Neural progenitor cell (in vitro differentiated cells): ENCODE measurements around the gene SSBP3. TPM values are rescaled to one million over a fixed set of nuclear protein-coding genes. Genes with fewer than 3 reads are reported as not detected.

Experiments
- DNase-seq: peaks from one replicate; pipeline ENCODE4 v3.0.0-alpha.2; 2016; ENCODE audit warnings: low spot score
- H2AFZ ChIP-seq: fragments of 200-600 bp; sonication (generic); replicated peaks from 2 replicates; pipeline ENCODE4 v1.6.1; 2016; ENCODE audit warnings: antibody characterized with exemption
- H3F3A ChIP-seq: fragments of 200-600 bp; sonication (generic); 2 replicates; pipeline ENCODE4 v1.6.1; 2016; ENCODE audit warnings: antibody characterized with exemption, low read depth
- H3K27ac ChIP-seq: fragments of 200-600 bp; sonication (generic); 2 replicates; pipeline ENCODE4 v1.5.1; 2016; ENCODE audit warnings: mild to moderate bottlenecking
- H3K27me3 ChIP-seq: fragments of 200-600 bp; sonication (generic); 2 replicates; pipeline ENCODE4 v1.6.1; 2016; ENCODE audit warnings: mild to moderate bottlenecking, moderate library complexity
- H3K36me3 ChIP-seq: fragments of 200-600 bp; sonication (generic); 2 replicates; pipeline ENCODE4 v1.5.1; 2016
- H3K4me1 ChIP-seq: fragments of 200-600 bp; sonication (generic); 2 replicates; pipeline ENCODE4 v1.6.1; 2016; ENCODE audit warnings: mixed run types
- H3K4me2 ChIP-seq: fragments of 200-600 bp; sonication (generic); 2 replicates; pipeline ENCODE4 v1.6.1; 2016
- H3K4me3 ChIP-seq: fragments of 200-600 bp; sonication (generic); 2 replicates; pipeline ENCODE4 v1.5.1; 2016
- H3K79me2 ChIP-seq: fragments of 200-600 bp; sonication (generic); 2 replicates; pipeline ENCODE4 v1.6.1; 2016; ENCODE audit warnings: low read depth
- H3K9ac ChIP-seq: fragments of 200-600 bp; sonication (generic); 2 replicates; pipeline ENCODE4 v1.6.1; 2016
- H3K9me3 ChIP-seq: fragments of 200-600 bp; sonication (generic); 2 replicates; pipeline ENCODE4 v1.5.1; 2016; ENCODE audit warnings: low read depth
- H4K20me1 ChIP-seq: fragments of 200-600 bp; sonication (generic); 2 replicates; pipeline ENCODE4 v1.6.1; 2016; ENCODE audit warnings: low read depth
- H3K27ac Mint-ChIP-seq: 3 replicates; pipeline ENCODE4 v1.8.0; 2021; ENCODE audit warnings: mixed read lengths
- H3K27me3 Mint-ChIP-seq: 2 replicates; pipeline ENCODE4 v1.8.0; 2022; ENCODE audit warnings: low read depth, mild to moderate bottlenecking, inconsistent platforms, moderate library complexity, mixed read lengths; ENCODE audit not compliant: insufficient read depth
- H3K36me3 Mint-ChIP-seq: 3 replicates; pipeline ENCODE4 v1.8.0; 2021; ENCODE audit warnings: mixed read lengths
- H3K4me1 Mint-ChIP-seq: 3 replicates; pipeline ENCODE4 v1.8.0; 2021; ENCODE audit warnings: mixed read lengths
- H3K4me3 Mint-ChIP-seq: 3 replicates; pipeline ENCODE4 v1.8.0; 2021; ENCODE audit warnings: mild to moderate bottlenecking, moderate library complexity, mixed read lengths
- H3K9me3 Mint-ChIP-seq: 3 replicates; pipeline ENCODE4 v1.8.0; 2020; ENCODE audit warnings: mixed read lengths
- EZH2 ChIP-seq: fragments of 200-600 bp; sonication (generic); IDR thresholded peaks from 2 replicates; pipeline ENCODE4 v1.6.1; 2017; ENCODE audit warnings: antibody characterized with exemption, mild to moderate bottlenecking, moderate library complexity
- EZH2phosphoT487 ChIP-seq: fragments of 200-600 bp; sonication (generic); IDR thresholded peaks from 2 replicates; pipeline ENCODE4 v1.6.1; 2017; ENCODE audit warnings: antibody characterized with exemption
- total RNA-seq: library from RNA; depleted of rRNA; stranded (reverse); fragments of >200 nt; gene quantifications from 2 replicates; pipeline ENCODE4 v1.2.3, GENCODE V29; 2015; ENCODE audit warnings: low replicate concordance
- TF ChIP-seq, protein P1 (sequence below): fragments of 200-600 bp; sonication (generic); IDR thresholded peaks from 2 replicates; pipeline ENCODE4 v1.5.1; 2017; ENCODE audit warnings: antibody characterized with exemption, mild to moderate bottlenecking

The SSBP3 gene
- total RNA-seq, 1 donor from 2014 or later, result 53.0 TPM

- peaks cover 59% of the 10 kb centered on the region for H3K4me1 Mint-ChIP-seq
- no peak overlapping the region for H3K9ac ChIP-seq
- no peaks in the 10 kb centered on the region for H3K27me3 ChIP-seq
- H3K4me3 Mint-ChIP-seq, result no peak overlapping the region
- no peak for DNase-seq
- peaks cover 8% of the 10 kb centered on the region for H3K4me1 ChIP-seq
- TF ChIP-seq EZH2 (no peak), EZH2phosphoT487 (no peak)
- TF ChIP-seq, protein P1, sequence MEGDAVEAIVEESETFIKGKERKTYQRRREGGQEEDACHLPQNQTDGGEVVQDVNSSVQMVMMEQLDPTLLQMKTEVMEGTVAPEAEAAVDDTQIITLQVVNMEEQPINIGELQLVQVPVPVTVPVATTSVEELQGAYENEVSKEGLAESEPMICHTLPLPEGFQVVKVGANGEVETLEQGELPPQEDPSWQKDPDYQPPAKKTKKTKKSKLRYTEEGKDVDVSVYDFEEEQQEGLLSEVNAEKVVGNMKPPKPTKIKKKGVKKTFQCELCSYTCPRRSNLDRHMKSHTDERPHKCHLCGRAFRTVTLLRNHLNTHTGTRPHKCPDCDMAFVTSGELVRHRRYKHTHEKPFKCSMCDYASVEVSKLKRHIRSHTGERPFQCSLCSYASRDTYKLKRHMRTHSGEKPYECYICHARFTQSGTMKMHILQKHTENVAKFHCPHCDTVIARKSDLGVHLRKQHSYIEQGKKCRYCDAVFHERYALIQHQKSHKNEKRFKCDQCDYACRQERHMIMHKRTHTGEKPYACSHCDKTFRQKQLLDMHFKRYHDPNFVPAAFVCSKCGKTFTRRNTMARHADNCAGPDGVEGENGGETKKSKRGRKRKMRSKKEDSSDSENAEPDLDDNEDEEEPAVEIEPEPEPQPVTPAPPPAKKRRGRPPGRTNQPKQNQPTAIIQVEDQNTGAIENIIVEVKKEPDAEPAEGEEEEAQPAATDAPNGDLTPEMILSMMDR, result no peak
- no peaks in the 10 kb centered on the region for H3K9me3 Mint-ChIP-seq
- H3K36me3 ChIP-seq, result peaks cover 9% of the 10 kb centered on the region
- no peaks in the 10 kb centered on the region for H3K9me3 ChIP-seq
- peaks cover 26% of the 10 kb centered on the region for H3F3A ChIP-seq
- H4K20me1 ChIP-seq, result peaks cover 100% of the 10 kb centered on the region
- H3K79me2 ChIP-seq, result peaks cover 99% of the 10 kb centered on the region
- H3K27ac ChIP-seq, result no peak overlapping the region
- no peak overlapping the region for H2AFZ ChIP-seq
- peaks cover 2% of the 10 kb centered on the region for H3K27me3 Mint-ChIP-seq
- no peak overlapping the region for H3K4me2 ChIP-seq
- no peak overlapping the region for H3K4me3 ChIP-seq
- H3K27ac Mint-ChIP-seq, result no peak overlapping the region
- H3K36me3 Mint-ChIP-seq, result peaks cover 64% of the 10 kb centered on the region
These were observed 9.1 kb downstream of the SSBP3 start for GRCh38 chr1:54397090-54397591.

DNA sequence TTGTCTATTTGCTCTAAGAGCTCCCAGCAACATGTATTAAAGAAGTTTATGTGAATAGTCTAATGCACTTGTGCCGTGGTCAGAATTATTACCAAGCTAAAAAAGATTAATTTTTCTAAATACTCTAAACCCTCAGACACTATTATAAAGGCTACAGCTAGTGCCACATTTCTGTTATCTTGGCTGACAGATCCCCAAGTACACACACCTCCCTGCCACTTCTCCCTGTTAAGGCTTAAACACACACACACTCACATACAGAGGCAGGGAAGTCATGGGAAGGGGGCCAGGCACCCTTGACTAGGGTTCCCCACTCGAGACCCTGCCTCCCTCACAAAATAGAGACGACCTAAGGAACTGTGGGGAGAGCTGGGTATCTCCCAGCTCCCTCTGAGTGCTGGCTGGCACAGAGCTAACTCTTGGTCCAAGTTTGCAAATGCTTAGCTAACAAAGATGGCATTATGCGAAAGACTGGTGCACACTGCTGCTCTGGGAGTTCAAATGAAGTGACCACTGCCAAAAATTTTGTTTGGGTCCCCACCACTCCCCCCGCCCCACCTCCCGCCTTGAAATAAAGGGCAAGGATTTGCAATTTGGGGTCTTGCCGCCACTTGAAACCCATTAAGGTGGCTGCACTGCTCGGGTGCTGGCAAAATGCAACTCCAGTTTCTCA lies 9.8 kb downstream of the SSBP3 start:
- Histone ChIP-seq H3K4me2 (no peak overlapping the region), H4K20me1 (peaks cover 100% of the 10 kb centered on the region), H3K36me3 (peaks cover 2% of the 10 kb centered on the region), H3K27ac (no peak overlapping the region), H3K9ac (no peak overlapping the region), H3K27me3 (no peaks in the 10 kb centered on the region), H3K79me2 (peaks cover 96% of the 10 kb centered on the region), H3K4me1 (peaks cover 15% of the 10 kb centered on the region), H3F3A (peaks cover 33% of the 10 kb centered on the region), H2AFZ (no peak overlapping the region), H3K4me3 (no peak overlapping the region), H3K9me3 (no peaks in the 10 kb centered on the region)
- no peak overlapping the region for H3K4me3 Mint-ChIP-seq
- H3K27ac Mint-ChIP-seq, result peak overlapping the region; percentile 64
- peaks cover 4% of the 10 kb centered on the region for H3K27me3 Mint-ChIP-seq
- DNase-seq, result no peak
- H3K36me3 Mint-ChIP-seq, result peaks cover 59% of the 10 kb centered on the region
- H3K4me1 Mint-ChIP-seq, result peaks cover 59% of the 10 kb centered on the region
- no peak for TF ChIP-seq EZH2
- TF ChIP-seq EZH2phosphoT487, result no peak
- TF ChIP-seq, protein P1, result no peak
- no peaks in the 10 kb centered on the region for H3K9me3 Mint-ChIP-seq

DNA sequence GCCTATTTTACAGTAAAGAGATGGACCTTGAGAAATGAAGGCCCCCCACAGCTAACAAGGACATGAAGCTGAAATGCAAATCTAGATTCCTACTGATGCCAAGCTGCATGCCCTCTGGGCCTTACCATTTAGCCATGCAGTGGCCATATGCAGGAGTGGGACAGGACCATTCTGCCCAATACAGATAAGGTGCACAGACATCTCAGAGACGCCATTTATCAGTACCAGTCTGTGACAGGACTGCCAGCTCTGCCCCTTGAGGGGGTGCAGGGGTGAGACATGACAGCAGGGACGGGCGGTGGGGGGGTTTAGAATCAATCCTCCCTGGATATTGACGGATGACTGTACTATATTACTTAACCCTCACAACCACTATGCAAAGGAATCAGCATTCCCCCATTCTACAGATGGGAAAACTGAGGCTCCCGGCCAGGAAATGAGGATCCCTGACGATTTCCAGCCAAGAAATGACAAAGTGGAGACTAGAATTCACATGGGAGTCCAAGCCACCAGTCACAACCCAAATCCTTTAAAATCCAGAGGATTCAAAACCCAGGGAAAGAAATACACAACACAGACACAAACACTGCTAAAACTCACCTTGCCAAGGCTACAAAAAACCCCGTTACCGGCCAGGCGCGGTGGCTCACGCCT lies 10.8 kb downstream of the SSBP3 start:
- Histone ChIP-seq H3K4me3 (no peak overlapping the region), H3F3A (peaks cover 36% of the 10 kb centered on the region), H4K20me1 (peaks cover 100% of the 10 kb centered on the region), H3K9me3 (no peaks in the 10 kb centered on the region), H3K4me1 (peaks cover 25% of the 10 kb centered on the region), H3K27ac (no peak overlapping the region), H3K36me3 (no peaks in the 10 kb centered on the region), H3K79me2 (peaks cover 96% of the 10 kb centered on the region), H3K27me3 (no peaks in the 10 kb centered on the region), H2AFZ (no peak overlapping the region), H3K4me2 (no peak overlapping the region), H3K9ac (no peak overlapping the region)
- no peak for DNase-seq
- no peak overlapping the region for H3K4me3 Mint-ChIP-seq
- peaks cover 61% of the 10 kb centered on the region for H3K4me1 Mint-ChIP-seq
- H3K27ac Mint-ChIP-seq, result no peak overlapping the region
- H3K9me3 Mint-ChIP-seq, result no peaks in the 10 kb centered on the region
- peaks cover 4% of the 10 kb centered on the region for H3K27me3 Mint-ChIP-seq
- H3K36me3 Mint-ChIP-seq, result peaks cover 49% of the 10 kb centered on the region
- TF ChIP-seq, protein P1, result no peak
- TF ChIP-seq EZH2 (no peak), EZH2phosphoT487 (no peak)
